Measurements from ENCODE around the gene OR6J1. TPM values are rescaled to one million over a fixed set of nuclear protein-coding genes. Genes with fewer than 3 reads are reported as not detected.

The OR6J1 gene
- total and polyA plus RNA-seq, 2 of the 13 experiments (the other 11 are each of a cell fraction or from before 2014, with no cell fraction given) = not detected

- TF ChIP-seq, protein P1, sequence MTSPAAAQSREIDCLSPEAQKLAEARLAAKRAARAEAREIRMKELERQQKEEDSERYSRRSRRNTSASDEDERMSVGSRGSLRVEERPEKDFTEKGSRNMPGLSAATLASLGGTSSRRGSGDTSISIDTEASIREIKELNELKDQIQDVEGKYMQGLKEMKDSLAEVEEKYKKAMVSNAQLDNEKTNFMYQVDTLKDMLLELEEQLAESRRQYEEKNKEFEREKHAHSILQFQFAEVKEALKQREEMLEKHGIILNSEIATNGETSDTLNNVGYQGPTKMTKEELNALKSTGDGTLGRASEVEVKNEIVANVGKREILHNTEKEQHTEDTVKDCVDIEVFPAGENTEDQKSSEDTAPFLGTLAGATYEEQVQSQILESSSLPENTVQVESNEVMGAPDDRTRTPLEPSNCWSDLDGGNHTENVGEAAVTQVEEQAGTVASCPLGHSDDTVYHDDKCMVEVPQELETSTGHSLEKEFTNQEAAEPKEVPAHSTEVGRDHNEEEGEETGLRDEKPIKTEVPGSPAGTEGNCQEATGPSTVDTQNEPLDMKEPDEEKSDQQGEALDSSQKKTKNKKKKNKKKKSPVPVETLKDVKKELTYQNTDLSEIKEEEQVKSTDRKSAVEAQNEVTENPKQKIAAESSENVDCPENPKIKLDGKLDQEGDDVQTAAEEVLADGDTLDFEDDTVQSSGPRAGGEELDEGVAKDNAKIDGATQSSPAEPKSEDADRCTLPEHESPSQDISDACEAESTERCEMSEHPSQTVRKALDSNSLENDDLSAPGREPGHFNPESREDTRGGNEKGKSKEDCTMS (CRISPR knock-in tag; conservative IDR thresholded peaks at IDR 0.05) = no peak
- TF ChIP-seq FOXA3 (CRISPR knock-in tag; IDR thresholded peaks at IDR 0.05) = no peak
- TF ChIP-seq ZNF343 (CRISPR knock-in tag; IDR thresholded peaks at IDR 0.05) = no peak
- TF ChIP-seq ERF (CRISPR knock-in tag; IDR thresholded peaks at IDR 0.05) = no peak
- no peak for TF ChIP-seq ZNF724P (CRISPR knock-in tag; IDR thresholded peaks at IDR 0.05; ENCODE audit: borderline replicate concordance)
- peak; percentile 72; the same call in 1 of the 2 replicates for TF ChIP-seq BHLHE40 (IDR thresholded peaks at IDR 0.05; ENCODE audit: low read length)
- TF ChIP-seq E2F5 (CRISPR knock-in tag; conservative IDR thresholded peaks at IDR 0.05) = no peak
- TF ChIP-seq HIC2 (CRISPR knock-in tag; IDR thresholded peaks at IDR 0.05; ENCODE audit: low read depth) = peak; percentile 56; the same call in 1 of the 2 replicates
- TF ChIP-seq, protein P2, sequence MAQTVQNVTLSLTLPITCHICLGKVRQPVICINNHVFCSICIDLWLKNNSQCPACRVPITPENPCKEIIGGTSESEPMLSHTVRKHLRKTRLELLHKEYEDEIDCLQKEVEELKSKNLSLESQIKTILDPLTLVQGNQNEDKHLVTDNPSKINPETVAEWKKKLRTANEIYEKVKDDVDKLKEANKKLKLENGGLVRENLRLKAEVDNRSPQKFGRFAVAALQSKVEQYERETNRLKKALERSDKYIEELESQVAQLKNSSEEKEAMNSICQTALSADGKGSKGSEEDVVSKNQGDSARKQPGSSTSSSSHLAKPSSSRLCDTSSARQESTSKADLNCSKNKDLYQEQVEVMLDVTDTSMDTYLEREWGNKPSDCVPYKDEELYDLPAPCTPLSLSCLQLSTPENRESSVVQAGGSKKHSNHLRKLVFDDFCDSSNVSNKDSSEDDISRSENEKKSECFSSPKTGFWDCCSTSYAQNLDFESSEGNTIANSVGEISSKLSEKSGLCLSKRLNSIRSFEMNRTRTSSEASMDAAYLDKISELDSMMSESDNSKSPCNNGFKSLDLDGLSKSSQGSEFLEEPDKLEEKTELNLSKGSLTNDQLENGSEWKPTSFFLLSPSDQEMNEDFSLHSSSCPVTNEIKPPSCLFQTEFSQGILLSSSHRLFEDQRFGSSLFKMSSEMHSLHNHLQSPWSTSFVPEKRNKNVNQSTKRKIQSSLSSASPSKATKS (CRISPR knock-in tag; IDR thresholded peaks at IDR 0.05) = no peak
- TF ChIP-seq SALL1 (CRISPR knock-in tag; IDR thresholded peaks at IDR 0.05) = peak; percentile 42; the same call in 1 of the 2 replicates
- TF ChIP-seq ZNF572 (CRISPR knock-in tag; IDR thresholded peaks at IDR 0.05) = no peak
- TF ChIP-seq ZNF7 (CRISPR knock-in tag; IDR thresholded peaks at IDR 0.05) = no peak
- peak; percentile 33; the same call in 1 of the 2 replicates for TF ChIP-seq HNF4A (CRISPR knock-in tag; IDR thresholded peaks at IDR 0.05)
- TF ChIP-seq, protein P3, sequence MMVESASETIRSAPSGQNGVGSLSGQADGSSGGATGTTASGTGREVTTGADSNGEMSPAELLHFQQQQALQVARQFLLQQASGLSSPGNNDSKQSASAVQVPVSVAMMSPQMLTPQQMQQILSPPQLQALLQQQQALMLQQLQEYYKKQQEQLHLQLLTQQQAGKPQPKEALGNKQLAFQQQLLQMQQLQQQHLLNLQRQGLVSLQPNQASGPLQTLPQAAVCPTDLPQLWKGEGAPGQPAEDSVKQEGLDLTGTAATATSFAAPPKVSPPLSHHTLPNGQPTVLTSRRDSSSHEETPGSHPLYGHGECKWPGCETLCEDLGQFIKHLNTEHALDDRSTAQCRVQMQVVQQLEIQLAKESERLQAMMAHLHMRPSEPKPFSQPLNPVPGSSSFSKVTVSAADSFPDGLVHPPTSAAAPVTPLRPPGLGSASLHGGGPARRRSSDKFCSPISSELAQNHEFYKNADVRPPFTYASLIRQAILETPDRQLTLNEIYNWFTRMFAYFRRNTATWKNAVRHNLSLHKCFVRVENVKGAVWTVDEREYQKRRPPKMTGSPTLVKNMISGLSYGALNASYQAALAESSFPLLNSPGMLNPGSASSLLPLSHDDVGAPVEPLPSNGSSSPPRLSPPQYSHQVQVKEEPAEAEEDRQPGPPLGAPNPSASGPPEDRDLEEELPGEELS (CRISPR knock-in tag; IDR thresholded peaks at IDR 0.05) = no peak
- no peak for TF ChIP-seq ZNF678 (CRISPR knock-in tag; IDR thresholded peaks at IDR 0.05)
- no peak for TF ChIP-seq ETS1 (CRISPR knock-in tag; IDR thresholded peaks at IDR 0.05)
- TF ChIP-seq MAX (IDR thresholded peaks at IDR 0.05) = no peak
Observed at GRCh38 chr14:22629361-22629760, 14.8 kb downstream of the OR6J1 start (continued).
